H9 (cell line): ENCODE results near the gene NEK11. TPM values are rescaled to one million over a fixed set of nuclear protein-coding genes. Genes with fewer than 3 reads are reported as not detected.

Experiments used
- DNase-seq: peaks from one replicate; pipeline ENCODE4 v3.0.0-alpha.2; 2017
- H2AFZ ChIP-seq: one replicate; pipeline ENCODE4 v1.6.1; 2013; ENCODE audit warnings: mild to moderate bottlenecking, low read length, control low read depth, moderate library complexity
- H2AK5ac ChIP-seq: 2 replicates; pipeline ENCODE4 v1.6.1; 2013; ENCODE audit warnings: low read length, control low read depth, mixed read lengths; ENCODE audit not compliant: insufficient read length
- H2BK120ac ChIP-seq: one replicate; pipeline ENCODE4 v1.6.1; 2013; ENCODE audit warnings: low read depth, mild to moderate bottlenecking, low read length, control low read depth, inconsistent platforms; ENCODE audit not compliant: poor library complexity, severe bottlenecking
- H2BK12ac ChIP-seq: 2 replicates; pipeline ENCODE4 v1.6.1; 2013; ENCODE audit warnings: low read length, control low read depth, mixed read lengths, low read depth; ENCODE audit not compliant: insufficient read length
- H2BK15ac ChIP-seq: 2 replicates; pipeline ENCODE4 v1.6.1; 2013; ENCODE audit warnings: low read depth, low read length, control low read depth
- H2BK20ac ChIP-seq: one replicate; pipeline ENCODE4 v1.6.1; 2013; ENCODE audit warnings: low read depth, mild to moderate bottlenecking, low read length, control low read depth, inconsistent platforms; ENCODE audit not compliant: poor library complexity, severe bottlenecking
- H2BK5ac ChIP-seq: 2 replicates; pipeline ENCODE4 v1.6.1; 2013; ENCODE audit warnings: low read length, control low read depth, mixed read lengths; ENCODE audit not compliant: insufficient read length
- H3K14ac ChIP-seq: 2 replicates; pipeline ENCODE4 v1.6.1; 2013; ENCODE audit warnings: low read length, control low read depth; ENCODE audit not compliant: insufficient read depth
- H3K18ac ChIP-seq: 2 replicates; pipeline ENCODE4 v1.6.1; 2013; ENCODE audit warnings: low read depth, mild to moderate bottlenecking, mixed read lengths, low read length, control low read depth; ENCODE audit not compliant: insufficient read length
- H3K23ac ChIP-seq: 2 replicates; pipeline ENCODE4 v1.6.1; 2013; ENCODE audit warnings: low read length, control low read depth, mixed read lengths, low read depth; ENCODE audit not compliant: insufficient read length
- H3K23me2 ChIP-seq: 2 replicates; pipeline ENCODE4 v1.6.1; 2013; ENCODE audit warnings: low read depth, mild to moderate bottlenecking, mixed read lengths, low read length, control low read depth; ENCODE audit not compliant: insufficient read length, poor library complexity, severe bottlenecking
- H3K27ac ChIP-seq: 2 replicates; pipeline ENCODE4 v1.5.1; 2013; ENCODE audit warnings: low read length, control low read depth, mixed read lengths, low read depth; ENCODE audit not compliant: insufficient read length
- H3K27me3 ChIP-seq: 2 replicates; pipeline ENCODE4 v1.6.1; 2013; ENCODE audit warnings: low read length, control low read depth, inconsistent platforms; ENCODE audit not compliant: insufficient read depth
- H3K4ac ChIP-seq: 2 replicates; pipeline ENCODE4 v1.6.1; 2013; ENCODE audit warnings: low read depth, mild to moderate bottlenecking, control low read depth, inconsistent platforms, low read length, moderate library complexity
- H3K4me1 ChIP-seq: 2 replicates; pipeline ENCODE4 v1.6.1; 2013; ENCODE audit warnings: low read length, control low read depth, inconsistent platforms; ENCODE audit not compliant: insufficient read depth
- H3K4me2 ChIP-seq: 2 replicates; pipeline ENCODE4 v1.6.1; 2013; ENCODE audit warnings: low read length, control low read depth, mixed read lengths; ENCODE audit not compliant: insufficient read length, insufficient read depth
- H3K56ac ChIP-seq: 2 replicates; pipeline ENCODE4 v1.6.1; 2013; ENCODE audit warnings: low read depth, mild to moderate bottlenecking, mixed read lengths, low read length, control low read depth; ENCODE audit not compliant: insufficient read length
- H3K79me1 ChIP-seq: 2 replicates; pipeline ENCODE4 v1.6.1; 2013; ENCODE audit warnings: low read depth, mild to moderate bottlenecking, moderate library complexity, low read length, control low read depth, inconsistent platforms; ENCODE audit not compliant: insufficient read depth, poor library complexity, severe bottlenecking
- H3K79me2 ChIP-seq: 2 replicates; pipeline ENCODE4 v1.6.1; 2013; ENCODE audit warnings: low read length, control low read depth, inconsistent platforms; ENCODE audit not compliant: insufficient read depth
- H3K9ac ChIP-seq: 2 replicates; pipeline ENCODE4 v1.6.1; 2013; ENCODE audit warnings: low read length, control low read depth, mixed read lengths; ENCODE audit not compliant: insufficient read length; ENCODE audit errors: extremely low read depth
- H3K9me3 ChIP-seq: one replicate; pipeline ENCODE4 v1.6.1; 2013; ENCODE audit warnings: low read depth, low read length, inconsistent platforms; ENCODE audit not compliant: control insufficient read depth
- H3T11ph ChIP-seq: one replicate; pipeline ENCODE4 v1.6.1; 2013; ENCODE audit warnings: mild to moderate bottlenecking, low read length, control low read depth, inconsistent platforms
- H4K20me1 ChIP-seq: one replicate; pipeline ENCODE4 v1.6.1; 2013; ENCODE audit not compliant: control insufficient read depth, insufficient read length, insufficient read depth
- H4K5ac ChIP-seq: 2 replicates; pipeline ENCODE4 v1.6.1; 2013; ENCODE audit warnings: low read depth, mild to moderate bottlenecking, mixed read lengths, low read length, control low read depth; ENCODE audit not compliant: insufficient read length
- H4K8ac ChIP-seq: replicated peaks from 2 replicates; pipeline ENCODE4 v1.6.1; 2013; ENCODE audit warnings: low read length, control low read depth, mixed read lengths, low read depth; ENCODE audit not compliant: insufficient read length
- H4K91ac ChIP-seq: 2 replicates; pipeline ENCODE4 v1.6.1; 2013; ENCODE audit warnings: low read depth, mild to moderate bottlenecking, moderate library complexity, mixed read lengths, low read length, control low read depth; ENCODE audit not compliant: insufficient read length
- H3K27ac Mint-ChIP-seq, 3 experiments: 2 replicates in 2 of 3; 3 replicates in 1 of 3; pipeline ENCODE4 v1.8.0; 2020 to 2021; ENCODE audit warnings: mixed read lengths in 3 of 3, mild to moderate bottlenecking in 1 of 3, moderate library complexity in 1 of 3
- H3K27me3 Mint-ChIP-seq: 2 replicates; pipeline ENCODE4 v1.8.0; 2021; ENCODE audit warnings: low read depth, mild to moderate bottlenecking, moderate library complexity, mixed read lengths
- H3K36me3 Mint-ChIP-seq, 3 experiments: 2 replicates in 2 of 3; 3 replicates in 1 of 3; pipeline ENCODE4 v1.8.0; 2020 to 2021; ENCODE audit warnings: low read depth in 3 of 3, mixed read lengths in 3 of 3; ENCODE audit not compliant: insufficient read depth in 1 of 3
- H3K4me1 Mint-ChIP-seq, 2 experiments: 2 replicates each; pipeline ENCODE4 v1.8.0; 2020; ENCODE audit warnings: mixed read lengths in 2 of 2
- H3K4me3 Mint-ChIP-seq, 2 experiments: 2 replicates in 1 of 2; 3 replicates in 1 of 2; pipeline ENCODE4 v1.8.0; 2020 to 2021; ENCODE audit warnings: mild to moderate bottlenecking in 2 of 2, mixed read lengths in 2 of 2, moderate library complexity in 1 of 2
- H3K9me3 Mint-ChIP-seq, 2 experiments: 2 replicates in 1 of 2; 3 replicates in 1 of 2; pipeline ENCODE4 v1.8.0; 2020; ENCODE audit warnings: mild to moderate bottlenecking in 2 of 2, mixed read lengths in 2 of 2, moderate library complexity in 1 of 2
- CTCF ChIP-seq: fragments of 200-600 bp; sonication (generic); conservative IDR thresholded peaks from 3 replicates; pipeline ENCODE4 v1.8.0; 2021; ENCODE audit warnings: antibody characterized with exemption, mild to moderate bottlenecking
- WGBS: extraction: QIAGEN DNeasy Blood & Tissue Kit; methylation state at CpG from one replicate; pipeline ENCODE4 v1.1.7; 2013; ENCODE audit warnings: missing lambda C conversion rate, low lambda C conversion rate, mixed read lengths; ENCODE audit not compliant: insufficient read length; ENCODE audit errors: extremely low coverage; 5-methylcytosine and 5-hydroxymethylcytosine counted together
- total RNA-seq: library from RNA; stranded (reverse); gene quantifications from 2 replicates; pipeline ENCODE4 v1.2.1, GENCODE V29; 2021

NEK11 gene
- total RNA-seq, 1 experiment from 2014 or later, result 2.5 TPM

- H3K9me3 Mint-ChIP-seq, result no peaks in the 10 kb centered on the region
- no peak overlapping the region for H3K27ac Mint-ChIP-seq
- no peak for DNase-seq
- Histone ChIP-seq H3K56ac (no peak overlapping the region), H3K14ac (no peak overlapping the region), H2BK120ac (no peak overlapping the region), H2AFZ (no peak overlapping the region), H2BK5ac (no peak overlapping the region), H2BK12ac (no peak overlapping the region), H3K4ac (no peak overlapping the region), H2BK15ac (no peak overlapping the region), H3K4me2 (no peak overlapping the region), H4K91ac (no peak overlapping the region), H3K9me3 (no peaks in the 10 kb centered on the region), H3K23me2 (no peaks in the 10 kb centered on the region), H3K79me2 (no peaks in the 10 kb centered on the region), H4K8ac (no peak overlapping the region), H3K27me3 (no peaks in the 10 kb centered on the region), H3K18ac (no peak overlapping the region), H3K27ac (no peak overlapping the region), H3T11ph (no peak overlapping the region), H3K79me1 (no peaks in the 10 kb centered on the region), H3K23ac (no peak overlapping the region), H4K5ac (no peak overlapping the region), H2AK5ac (no peak overlapping the region), H2BK20ac (no peak overlapping the region), H4K20me1 (no peaks in the 10 kb centered on the region), H3K4me1 (no peaks in the 10 kb centered on the region), H3K9ac (no peak overlapping the region)
- no CpG with 5 or more reads among the region's 1 CpG for WGBS
- no peak for TF ChIP-seq CTCF
- H3K36me3 Mint-ChIP-seq, result no peaks in the 10 kb centered on the region
- H3K4me3 Mint-ChIP-seq, result no peak overlapping the region
- H3K4me1 Mint-ChIP-seq, result no peaks in the 10 kb centered on the region
- H3K27me3 Mint-ChIP-seq, result no peaks in the 10 kb centered on the region
These were observed 248.9 kb downstream of the NEK11 start for GRCh38 chr3:131275556-131275955.
